HEK293 (cell line): ENCODE results near the gene RBM34.

Source experiments
- CTCF ChIA-PET: fragments of 350-600 bp; formaldehyde crosslinking; extraction: SDS; loops from one replicate; lab custom pipeline; 2021; ENCODE audit warnings: antibody characterized with exemption; lab: Yijun Ruan, JAX
- POLR2A ChIA-PET: fragments of 300-600 bp; formaldehyde crosslinking; extraction: SDS; loops from one replicate; lab custom pipeline; 2020; ENCODE audit warnings: antibody characterized with exemption, inconsistent platforms; lab: Yijun Ruan, JAX
- H3K27ac ChIP-seq: fragments of 200-500 bp; sonication (Bioruptor generic); 2 replicates; pipeline ENCODE4 v1.5.1; 2014; ENCODE audit warnings: low read depth, low read length, control low read depth, inconsistent platforms; ENCODE audit errors: extremely low read depth
- H3K36me3 ChIP-seq, 2 experiments: fragments of 200-500 bp in 1 of 2; sonication (Bioruptor generic) in 1 of 2; 1 replicate in 1 of 2; 2 replicates in 1 of 2; pipeline ENCODE4 v1.5.1; 2014 to 2017; ENCODE audit warnings: inconsistent platforms in 2 of 2, low read length in 2 of 2; ENCODE audit not compliant: control insufficient read depth in 2 of 2, insufficient read depth in 1 of 2
- H3K4me1 ChIP-seq: fragments of 200-500 bp; sonication (Bioruptor generic); 2 replicates; pipeline ENCODE4 v1.5.1; 2014; ENCODE audit warnings: mild to moderate bottlenecking, low read length, inconsistent platforms; ENCODE audit not compliant: control insufficient read depth, insufficient read depth
- H3K4me3 ChIP-seq: 2 replicates; pipeline ENCODE4 v1.5.1; 2011; ENCODE audit warnings: low read depth, mild to moderate bottlenecking, control low read depth, low read length, moderate library complexity
- H3K9me3 ChIP-seq: fragments of 200-500 bp; sonication (Bioruptor generic); 2 replicates; pipeline ENCODE4 v1.5.1; 2014; ENCODE audit warnings: low read depth, low read length, inconsistent platforms; ENCODE audit not compliant: control insufficient read depth, insufficient read depth
- EGR2 ChIP-seq: fragments of 450-650 bp; formaldehyde crosslinking; IDR thresholded peaks from 2 replicates; pipeline ENCODE4 v1.5.1; 2016; ENCODE audit warnings: low read depth, missing biosample characterization, missing genetic modification characterization
- GLI2 ChIP-seq: fragments of 450-650 bp; formaldehyde crosslinking; IDR thresholded peaks from 2 replicates; pipeline ENCODE4; 2017; ENCODE audit warnings: missing biosample characterization, missing genetic modification characterization, low read depth, borderline replicate concordance
- KLF1 ChIP-seq: fragments of 450-650 bp; formaldehyde crosslinking; IDR thresholded peaks from 2 replicates; pipeline ENCODE4 v1.5.1; 2016; ENCODE audit warnings: missing biosample characterization, missing genetic modification characterization
- KLF10 ChIP-seq: fragments of 450-650 bp; IDR thresholded peaks from 2 replicates; pipeline ENCODE4 v1.5.1; 2018; ENCODE audit warnings: missing biosample characterization, mild to moderate bottlenecking, missing genetic modification characterization
- KLF7 ChIP-seq: fragments of 450-650 bp; formaldehyde crosslinking; IDR thresholded peaks from 2 replicates; pipeline ENCODE4 v1.5.1; 2016; ENCODE audit warnings: missing biosample characterization, missing genetic modification characterization, borderline replicate concordance
- KLF8 ChIP-seq: fragments of 450-650 bp; formaldehyde crosslinking; IDR thresholded peaks from 2 replicates; pipeline ENCODE4 v1.5.1; 2016; ENCODE audit warnings: missing biosample characterization, missing genetic modification characterization
- RBAK ChIP-seq: fragments of 450-650 bp; formaldehyde crosslinking; IDR thresholded peaks from 2 replicates; pipeline ENCODE4 v1.5.1; 2016; ENCODE audit warnings: missing biosample characterization, missing genetic modification characterization
- REPIN1 ChIP-seq: fragments of 450-650 bp; formaldehyde crosslinking; IDR thresholded peaks from 2 replicates; pipeline ENCODE4 v1.5.1; 2017; ENCODE audit warnings: missing biosample characterization, missing genetic modification characterization, low read depth
- SCRT1 ChIP-seq: fragments of 450-650 bp; formaldehyde crosslinking; IDR thresholded peaks from 2 replicates; pipeline ENCODE4 v1.5.1; 2016; ENCODE audit warnings: missing biosample characterization, missing genetic modification characterization, borderline replicate concordance
- SCRT2 ChIP-seq: fragments of 450-650 bp; formaldehyde crosslinking; IDR thresholded peaks from 2 replicates; pipeline ENCODE4 v1.5.1; 2016; ENCODE audit warnings: missing biosample characterization, missing genetic modification characterization
- SP7 ChIP-seq: fragments of 450-650 bp; formaldehyde crosslinking; IDR thresholded peaks from 2 replicates; pipeline ENCODE4 v1.5.1; 2016; ENCODE audit warnings: missing biosample characterization, missing genetic modification characterization
- ZBTB11 ChIP-seq: fragments of 450-650 bp; formaldehyde crosslinking; conservative IDR thresholded peaks from 2 replicates; pipeline ENCODE4 v1.5.1; 2016; ENCODE audit warnings: low read depth, missing biosample characterization, missing genetic modification characterization
- ZNF211 ChIP-seq: fragments of 450-650 bp; formaldehyde crosslinking; IDR thresholded peaks from 2 replicates; pipeline ENCODE4 v1.5.1; 2016; ENCODE audit warnings: low read depth, missing biosample characterization, missing genetic modification characterization
- ZNF239 ChIP-seq: fragments of 450-650 bp; formaldehyde crosslinking; IDR thresholded peaks from 2 replicates; pipeline ENCODE4 v1.5.1; 2016; ENCODE audit warnings: missing biosample characterization, missing genetic modification characterization
- ZNF24 ChIP-seq: fragments of 450-650 bp; formaldehyde crosslinking; IDR thresholded peaks from 2 replicates; pipeline ENCODE4 v1.5.1; 2016; ENCODE audit warnings: missing biosample characterization, missing genetic modification characterization
- ZNF433 ChIP-seq: fragments of 450-650 bp; formaldehyde crosslinking; IDR thresholded peaks from 2 replicates; pipeline ENCODE4 v1.5.1; 2016; ENCODE audit warnings: missing biosample characterization, missing genetic modification characterization, low read depth
- ZNF488 ChIP-seq: fragments of 450-650 bp; formaldehyde crosslinking; IDR thresholded peaks from 2 replicates; pipeline ENCODE4 v1.5.1; 2016; ENCODE audit warnings: missing biosample characterization, missing genetic modification characterization
- ZNF501 ChIP-seq: fragments of 450-650 bp; formaldehyde crosslinking; IDR thresholded peaks from 2 replicates; pipeline ENCODE4 v1.5.1; 2016; ENCODE audit warnings: missing biosample characterization, missing genetic modification characterization
- ZNF561 ChIP-seq: fragments of 450-650 bp; IDR thresholded peaks from 2 replicates; pipeline ENCODE4 v1.5.1; 2018; ENCODE audit warnings: missing biosample characterization, missing genetic modification characterization, borderline replicate concordance
- ZNF747 ChIP-seq: fragments of 450-650 bp; formaldehyde crosslinking; IDR thresholded peaks from 2 replicates; pipeline ENCODE4 v1.5.1; 2016; ENCODE audit warnings: missing biosample characterization, missing genetic modification characterization

RBM34 gene

GRCh38 chr1:235136111-235136510 is 24.9 kb downstream of the RBM34 start:
- H3K9me3 ChIP-seq, result no peaks in the 10 kb centered on the region
- no peak for TF ChIP-seq KLF10
- no peak for TF ChIP-seq ZNF561 (tag by site-specific recombination)
- no peak for TF ChIP-seq RBAK (tag by site-specific recombination)
- TF ChIP-seq KLF7, result no peak
- no peak for TF ChIP-seq ZNF747 (tag by site-specific recombination)
- TF ChIP-seq ZNF24 (tag by site-specific recombination), result no peak
- TF ChIP-seq SP7 (tag by site-specific recombination), result no peak
- no peak for TF ChIP-seq ZNF433 (tag by site-specific recombination)
- no peak overlapping the region for H3K27ac ChIP-seq
- no peaks in the 10 kb centered on the region for H3K4me1 ChIP-seq
- no peak overlapping the region for H3K4me3 ChIP-seq
- CTCF ChIA-PET, result interaction anchor here (1.0 kb wide), 2 partner anchors 30 to 369 kb away, joined by 3 to 4 read pairs; no protein-coding TSS in a partner anchor
- peaks cover 68 to 84% of the 10 kb centered on the region in 2 experiments for H3K36me3 ChIP-seq
- POLR2A ChIA-PET, result interaction anchor here (1.0 kb wide), 1 partner anchor 9 kb away, joined by 3 read pairs; no protein-coding TSS in a partner anchor

GRCh38 chr1:235134171-235134570 is 26.9 kb downstream of the RBM34 start:
- TF ChIP-seq ZBTB11 (tag by site-specific recombination) (no peak), GLI2 (tag by site-specific recombination) (no peak), ZNF211 (tag by site-specific recombination) (no peak), REPIN1 (tag by site-specific recombination) (no peak)
- H3K9me3 ChIP-seq, result no peaks in the 10 kb centered on the region

GRCh38 chr1:235133086-235133485 is 28.0 kb downstream of the RBM34 start:
- POLR2A ChIA-PET, result interaction anchor here (1.4 kb wide), 1 partner anchor 23 kb away, joined by 5 read pairs; no protein-coding TSS in a partner anchor

More at GRCh38 chr1:235134171-235134570, 26.9 kb downstream of the RBM34 start:
- H3K27ac ChIP-seq, result no peak overlapping the region
- CTCF ChIA-PET, result no interaction called here
- no peaks in the 10 kb centered on the region for H3K4me1 ChIP-seq
- no peak overlapping the region for H3K4me3 ChIP-seq
- peaks cover 70 to 74% of the 10 kb centered on the region in 2 experiments for H3K36me3 ChIP-seq
- POLR2A ChIA-PET, result interaction anchor here (1.8 kb wide), 1 partner anchor 27 kb away, joined by 6 read pairs; the partner anchor contains the start of gene RBM34

More at GRCh38 chr1:235133086-235133485, 28.0 kb downstream of the RBM34 start:
- Histone ChIP-seq H3K4me1 (no peaks in the 10 kb centered on the region), H3K4me3 (no peak overlapping the region), H3K36me3 (peaks cover 60 to 63% of the 10 kb centered on the region in 2 experiments), H3K9me3 (no peaks in the 10 kb centered on the region), H3K27ac (no peak overlapping the region)
- CTCF ChIA-PET, result interaction anchor here (0.6 to 1.0 kb wide), 5 partner anchors 28 to 1019 kb away, joined by 3 to 5 read pairs (median 4); no protein-coding TSS in a partner anchor
- TF ChIP-seq EGR2 (tag by site-specific recombination) (no peak), ZNF239 (tag by site-specific recombination) (no peak), KLF1 (tag by site-specific recombination) (no peak), SCRT2 (tag by site-specific recombination) (peak; percentile 51; the same call in 1 of the 2 replicates), KLF8 (tag by site-specific recombination) (no peak), SCRT1 (tag by site-specific recombination) (peak; percentile 68; the same call in 1 of the 2 replicates), ZNF488 (tag by site-specific recombination) (no peak), ZNF501 (tag by site-specific recombination) (no peak)
